ENCODE measurements around the gene BIN1. TPM values are rescaled to one million over a fixed set of nuclear protein-coding genes. Genes with fewer than 3 reads are reported as not detected.

The BIN1 gene
- total RNA-seq, 1 experiment from 2014 or later, result 58.6 TPM

DNA sequence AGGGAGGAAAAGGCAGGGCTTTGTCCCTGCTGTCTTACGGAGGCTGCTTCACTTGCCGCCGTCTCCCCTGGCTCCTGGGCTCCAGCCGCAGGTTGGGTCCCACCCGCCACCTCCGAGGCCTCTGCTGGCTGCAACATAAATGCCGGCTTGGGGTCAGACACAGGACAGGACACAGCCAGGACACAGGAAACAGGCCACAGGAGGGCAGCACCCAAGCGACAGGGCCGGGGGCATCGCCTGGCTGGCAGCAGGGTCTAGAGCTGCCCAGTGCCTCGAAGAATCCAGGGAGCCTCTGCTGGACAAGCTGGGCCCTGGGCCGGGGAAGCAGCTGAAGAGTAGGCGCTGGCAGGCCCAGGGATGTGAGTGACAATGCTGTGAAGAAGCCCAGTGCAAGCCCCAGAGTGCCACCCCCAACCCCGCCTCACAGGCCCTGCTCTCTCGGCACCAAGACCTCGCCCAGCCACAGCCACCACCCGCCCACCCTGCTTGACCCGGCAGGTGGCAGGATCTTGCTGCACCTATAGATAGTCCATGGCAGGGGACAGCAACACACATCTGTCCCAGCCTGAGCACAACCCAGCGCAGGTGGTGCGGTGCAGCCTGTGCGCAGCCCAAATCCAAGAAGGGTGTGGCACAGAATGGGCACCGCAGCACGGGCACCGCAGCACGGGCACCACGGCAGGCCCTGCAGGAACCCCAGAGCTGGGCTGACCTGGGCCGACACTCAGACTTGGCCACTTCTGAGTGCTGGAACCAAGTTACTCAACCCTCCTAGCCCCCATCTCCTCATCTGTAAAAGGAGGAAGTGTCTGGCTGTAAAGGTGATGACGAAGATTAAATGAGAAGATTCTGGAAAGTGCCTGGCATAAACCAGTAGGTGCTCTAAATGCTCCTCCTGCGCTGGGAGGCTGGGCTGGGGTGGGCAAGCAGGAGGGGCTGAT, 55.6 kb downstream of the BIN1 start:
- CTCF ChIA-PET, result interaction anchor here (1.0 kb wide), 1 partner anchor 13 kb away, joined by 3 read pairs; no protein-coding TSS in a partner anchor
- in situ Hi-C loops (cut with HindIII; ENCODE audit: low pct_unique_long_range_greater_than_20kb, low sequenced_read_pairs) (no loop called here), intact Hi-C loops (cut with micrococcal nuclease; ENCODE audit: unreplicated experiment) (no loop called here)
- no TSS peak for BruUV-seq (replicated peaks)
- Histone ChIP-seq H3K27me3 (ENCODE audit: control insufficient read depth, insufficient read depth, low read length) (no peaks in the 10 kb centered on the region), H3K9me3 (ENCODE audit: control insufficient read depth, insufficient read depth, low read depth, low read length) (no peaks in the 10 kb centered on the region), H3K4me3 (ENCODE audit: low read depth in 2 of 2, low read length in 2 of 2) (no peak overlapping the region), H3K36me3 (ENCODE audit: control insufficient read depth, insufficient read depth, low read length) (no peaks in the 10 kb centered on the region), H3K27ac (ENCODE audit: low read length) (no peak overlapping the region), H3K4me1 (ENCODE audit: control insufficient read depth, insufficient read depth, low read length) (no peaks in the 10 kb centered on the region)
- POLR2A ChIA-PET, result no interaction called here
- DNase-seq (ENCODE audit: low read depth, low spot score), result no peak
- peak; percentile 49 for ATAC-seq
- TF ChIP-seq POLR2AphosphoS5 (IDR thresholded peaks at IDR 0.05; ENCODE audit: low read depth, low read length) (no peak), TCF7L2 (IDR thresholded peaks at IDR 0.05; ENCODE audit: low read depth, low read length) (no peak), SIN3A (IDR thresholded peaks at IDR 0.05; ENCODE audit: borderline replicate concordance, insufficient read depth, low read depth, low read length) (no peak)
- TF ChIP-seq, protein P1, sequence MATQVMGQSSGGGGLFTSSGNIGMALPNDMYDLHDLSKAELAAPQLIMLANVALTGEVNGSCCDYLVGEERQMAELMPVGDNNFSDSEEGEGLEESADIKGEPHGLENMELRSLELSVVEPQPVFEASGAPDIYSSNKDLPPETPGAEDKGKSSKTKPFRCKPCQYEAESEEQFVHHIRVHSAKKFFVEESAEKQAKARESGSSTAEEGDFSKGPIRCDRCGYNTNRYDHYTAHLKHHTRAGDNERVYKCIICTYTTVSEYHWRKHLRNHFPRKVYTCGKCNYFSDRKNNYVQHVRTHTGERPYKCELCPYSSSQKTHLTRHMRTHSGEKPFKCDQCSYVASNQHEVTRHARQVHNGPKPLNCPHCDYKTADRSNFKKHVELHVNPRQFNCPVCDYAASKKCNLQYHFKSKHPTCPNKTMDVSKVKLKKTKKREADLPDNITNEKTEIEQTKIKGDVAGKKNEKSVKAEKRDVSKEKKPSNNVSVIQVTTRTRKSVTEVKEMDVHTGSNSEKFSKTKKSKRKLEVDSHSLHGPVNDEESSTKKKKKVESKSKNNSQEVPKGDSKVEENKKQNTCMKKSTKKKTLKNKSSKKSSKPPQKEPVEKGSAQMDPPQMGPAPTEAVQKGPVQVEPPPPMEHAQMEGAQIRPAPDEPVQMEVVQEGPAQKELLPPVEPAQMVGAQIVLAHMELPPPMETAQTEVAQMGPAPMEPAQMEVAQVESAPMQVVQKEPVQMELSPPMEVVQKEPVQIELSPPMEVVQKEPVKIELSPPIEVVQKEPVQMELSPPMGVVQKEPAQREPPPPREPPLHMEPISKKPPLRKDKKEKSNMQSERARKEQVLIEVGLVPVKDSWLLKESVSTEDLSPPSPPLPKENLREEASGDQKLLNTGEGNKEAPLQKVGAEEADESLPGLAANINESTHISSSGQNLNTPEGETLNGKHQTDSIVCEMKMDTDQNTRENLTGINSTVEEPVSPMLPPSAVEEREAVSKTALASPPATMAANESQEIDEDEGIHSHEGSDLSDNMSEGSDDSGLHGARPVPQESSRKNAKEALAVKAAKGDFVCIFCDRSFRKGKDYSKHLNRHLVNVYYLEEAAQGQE (IDR thresholded peaks at IDR 0.05; ENCODE audit: insufficient read depth in 1 of 2, low read depth in 2 of 2, low read length in 1 of 2), result no peak
- TF ChIP-seq, protein P2, sequence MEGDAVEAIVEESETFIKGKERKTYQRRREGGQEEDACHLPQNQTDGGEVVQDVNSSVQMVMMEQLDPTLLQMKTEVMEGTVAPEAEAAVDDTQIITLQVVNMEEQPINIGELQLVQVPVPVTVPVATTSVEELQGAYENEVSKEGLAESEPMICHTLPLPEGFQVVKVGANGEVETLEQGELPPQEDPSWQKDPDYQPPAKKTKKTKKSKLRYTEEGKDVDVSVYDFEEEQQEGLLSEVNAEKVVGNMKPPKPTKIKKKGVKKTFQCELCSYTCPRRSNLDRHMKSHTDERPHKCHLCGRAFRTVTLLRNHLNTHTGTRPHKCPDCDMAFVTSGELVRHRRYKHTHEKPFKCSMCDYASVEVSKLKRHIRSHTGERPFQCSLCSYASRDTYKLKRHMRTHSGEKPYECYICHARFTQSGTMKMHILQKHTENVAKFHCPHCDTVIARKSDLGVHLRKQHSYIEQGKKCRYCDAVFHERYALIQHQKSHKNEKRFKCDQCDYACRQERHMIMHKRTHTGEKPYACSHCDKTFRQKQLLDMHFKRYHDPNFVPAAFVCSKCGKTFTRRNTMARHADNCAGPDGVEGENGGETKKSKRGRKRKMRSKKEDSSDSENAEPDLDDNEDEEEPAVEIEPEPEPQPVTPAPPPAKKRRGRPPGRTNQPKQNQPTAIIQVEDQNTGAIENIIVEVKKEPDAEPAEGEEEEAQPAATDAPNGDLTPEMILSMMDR (IDR thresholded peaks at IDR 0.05), result no peak; the same call in 1 of the 2 replicates

DNA sequence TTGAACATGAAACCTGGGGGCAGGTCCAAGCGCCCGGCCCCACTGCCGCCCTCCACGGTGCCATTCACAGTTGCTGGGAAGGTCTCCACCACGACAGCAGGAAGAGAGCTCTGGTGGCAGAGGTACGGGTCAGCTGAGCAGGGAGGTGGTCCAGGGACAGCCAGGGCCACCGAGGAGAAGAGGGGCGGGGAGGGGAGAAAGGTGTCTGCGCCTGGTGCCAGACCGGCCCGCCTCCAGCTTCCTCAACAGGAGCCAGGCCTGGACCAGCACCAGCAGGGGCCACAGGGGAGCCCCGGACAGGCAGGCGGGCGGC, 56.2 kb downstream of the BIN1 start:
- DNase-seq (ENCODE audit: low read depth, low spot score), result no peak
- intact Hi-C loops (cut with micrococcal nuclease; ENCODE audit: unreplicated experiment), result no loop called here
- in situ Hi-C loops (cut with HindIII; ENCODE audit: low pct_unique_long_range_greater_than_20kb, low sequenced_read_pairs), result no loop called here
- no TSS peak for BruUV-seq (replicated peaks)
- Histone ChIP-seq H3K4me3 (ENCODE audit: low read depth in 2 of 2, low read length in 2 of 2) (no peak overlapping the region), H3K27me3 (ENCODE audit: control insufficient read depth, insufficient read depth, low read length) (no peaks in the 10 kb centered on the region), H3K27ac (ENCODE audit: low read length) (no peak overlapping the region), H3K9me3 (ENCODE audit: control insufficient read depth, insufficient read depth, low read depth, low read length) (no peaks in the 10 kb centered on the region), H3K4me1 (ENCODE audit: control insufficient read depth, insufficient read depth, low read length) (no peaks in the 10 kb centered on the region), H3K36me3 (ENCODE audit: control insufficient read depth, insufficient read depth, low read length) (no peaks in the 10 kb centered on the region)
- POLR2A ChIA-PET, result no interaction called here
- CTCF ChIA-PET, result interaction anchor here (0.5 to 1.0 kb wide), 2 partner anchors 12 to 20 kb away, joined by 3 read pairs; no protein-coding TSS in a partner anchor
- TF ChIP-seq SIN3A (IDR thresholded peaks at IDR 0.05; ENCODE audit: borderline replicate concordance, insufficient read depth, low read depth, low read length) (no peak), TCF7L2 (IDR thresholded peaks at IDR 0.05; ENCODE audit: low read depth, low read length) (no peak), POLR2AphosphoS5 (IDR thresholded peaks at IDR 0.05; ENCODE audit: low read depth, low read length) (no peak)
- TF ChIP-seq, protein P2 (IDR thresholded peaks at IDR 0.05), result no peak
- TF ChIP-seq, protein P1 (IDR thresholded peaks at IDR 0.05; ENCODE audit: insufficient read depth in 1 of 2, low read depth in 2 of 2, low read length in 1 of 2), result no peak
- ATAC-seq, result peak; percentile 6

Measured in Panc1 (cell line).